ENCODE results near the gene ENO4.

ENO4 gene

GRCh38 chr10:116831790-116832189, 17.5 kb upstream of the ENO4 start:
- DNase-seq: no peak

- DNase-seq: no peak
These were observed 15.0 kb upstream of the ENO4 start for GRCh38 chr10:116833986-116834985.

- no peak for DNase-seq
These were observed 13.6 kb upstream of the ENO4 start for GRCh38 chr10:116835658-116836057.

- DNase-seq: no peak
These were observed 13.2 kb upstream of the ENO4 start for GRCh38 chr10:116836083-116836482.

- DNase-seq: no peak
These were observed 12.3 kb upstream of the ENO4 start for GRCh38 chr10:116836902-116837523.

GRCh38 chr10:116838143-116838725, 11.1 kb upstream of the ENO4 start:
- no peak for DNase-seq

GRCh38 chr10:116840389-116841075, 8.8 kb upstream of the ENO4 start:
- DNase-seq: no peak

- no peak for DNase-seq
These were observed 3.5 kb upstream of the ENO4 start for GRCh38 chr10:116845823-116846222.

GRCh38 chr10:116848032-116848943, 1.0 kb upstream of the ENO4 start:
- no peak for DNase-seq

- no peak for DNase-seq
These were observed 403 bp upstream of the ENO4 start for GRCh38 chr10:116848944-116849247.

- DNase-seq: no peak
These were observed 836 bp downstream of the ENO4 start for GRCh38 chr10:116850058-116850611.

- no peak for DNase-seq
These were observed 2.9 kb downstream of the ENO4 start for GRCh38 chr10:116852246-116852645.

- DNase-seq: no peak
These were observed 4.0 kb downstream of the ENO4 start for GRCh38 chr10:116853287-116853686.

GRCh38 chr10:116853701-116854100, 4.4 kb downstream of the ENO4 start:
- no peak for DNase-seq

- DNase-seq: no peak
These were observed 7.9 kb downstream of the ENO4 start for GRCh38 chr10:116857156-116857555.

GRCh38 chr10:116861796-116862195, 12.5 kb downstream of the ENO4 start:
- no peak for DNase-seq

GRCh38 chr10:116864436-116864835, 15.1 kb downstream of the ENO4 start:
- no peak for DNase-seq

- DNase-seq: no peak
These were observed 16.8 kb downstream of the ENO4 start for GRCh38 chr10:116866066-116866465.

- no peak for DNase-seq
These were observed 17.8 kb downstream of the ENO4 start for GRCh38 chr10:116866987-116867595.

GRCh38 chr10:116868198-116868676, 18.9 kb downstream of the ENO4 start:
- no peak for DNase-seq

- no peak for DNase-seq
These were observed 19.4 kb downstream of the ENO4 start for GRCh38 chr10:116868722-116869121.
